Measurements from ENCODE around the gene EHBP1L1.

GRCh38 chr11:65639623-65640482 lies 64.0 kb downstream of the EHBP1L1 start:
- no peak for TF ChIP-seq CTCF (conservative IDR thresholded peaks at IDR 0.05 in 1 of 2, IDR thresholded peaks at IDR 0.05 in 1 of 2; ENCODE audit: extremely low read depth in 1 of 2, insufficient read depth in 1 of 2, low read depth in 1 of 2, low read length in 2 of 2)
- TF ChIP-seq EZH2 (IDR thresholded peaks at IDR 0.05; ENCODE audit: borderline replicate concordance, low read length) = no peak
